Cardiac muscle cell (in vitro differentiated cells and primary cell): ENCODE results near the gene C21orf58. TPM values are rescaled to one million over a fixed set of nuclear protein-coding genes. Genes with fewer than 3 reads are reported as not detected.

Experiments
- DNase-seq, 2 donors: peaks; one replicate each; pipeline versions ENCODE4 v3.0.0 to v3.0.0-alpha.2; 2010 to 2017; ENCODE audit warnings: low read depth in 1 of 2, low spot score in 1 of 2
- H3K27ac ChIP-seq: fragments of 200-600 bp; sonication (generic); 2 replicates; pipeline ENCODE4 v1.5.1; 2016
- H3K27me3 ChIP-seq: fragments of 200-600 bp; sonication (generic); 2 replicates; pipeline ENCODE4 v1.6.0; 2016; ENCODE audit warnings: control low read depth
- H3K36me3 ChIP-seq: fragments of 200-600 bp; sonication (generic); 2 replicates; pipeline ENCODE4 v1.5.1; 2016; ENCODE audit warnings: control low read depth
- H3K4me1 ChIP-seq: fragments of 200-600 bp; sonication (generic); 2 replicates; pipeline ENCODE4 v1.8.1; 2017; ENCODE audit warnings: low read depth, mild to moderate bottlenecking, mixed run types
- H3K4me3 ChIP-seq: fragments of 200-600 bp; sonication (generic); 2 replicates; pipeline ENCODE4 v1.5.1; 2016; ENCODE audit warnings: mild to moderate bottlenecking
- H3K9me3 ChIP-seq: fragments of 200-600 bp; sonication (generic); 2 replicates; pipeline ENCODE4 v1.5.1; 2017; ENCODE audit warnings: low read depth, mild to moderate bottlenecking, control low read depth
- CTCF ChIP-seq: IDR thresholded peaks from 2 replicates; pipeline ENCODE4 v1.5.1; 2012; ENCODE audit warnings: low read depth, mild to moderate bottlenecking, low read length
- polyA plus RNA-seq: library from polyadenylated mRNA; unstranded; fragments of >200 nt; fragmentation: Nextera tagmentation; extraction: Ambion mirVana; gene quantifications from 2 replicates; pipeline ENCODE4 v1.2.1, GENCODE V29; 2016
- total RNA-seq: library from RNA; depleted of rRNA; stranded (reverse); fragments of >200 nt; gene quantifications from 2 replicates; pipeline ENCODE4 v1.2.3, GENCODE V29; 2016

The C21orf58 gene
- total and polyA plus RNA-seq, 2 experiments from 2014 or later = 11.1 to 32.6 TPM

- Histone ChIP-seq H3K9me3 (no peaks in the 10 kb centered on the region), H3K27ac (no peak overlapping the region), H3K27me3 (no peaks in the 10 kb centered on the region), H3K4me3 (no peak overlapping the region), H3K4me1 (no peaks in the 10 kb centered on the region), H3K36me3 (peaks cover 15% of the 10 kb centered on the region)
- DNase-seq = no peak
- no peak for TF ChIP-seq CTCF
Measured at GRCh38 chr21:46344219-46344915, 20.7 kb upstream of the C21orf58 start.

- no peaks in the 10 kb centered on the region for H3K27me3 ChIP-seq
- DNase-seq = no peak
- H3K36me3 ChIP-seq = peaks cover 16% of the 10 kb centered on the region
- no peak for TF ChIP-seq CTCF
- H3K9me3 ChIP-seq = no peaks in the 10 kb centered on the region
- no peak overlapping the region for H3K4me3 ChIP-seq
- no peaks in the 10 kb centered on the region for H3K4me1 ChIP-seq
- H3K27ac ChIP-seq = no peak overlapping the region
Measured at GRCh38 chr21:46340998-46341397, 17.3 kb upstream of the C21orf58 start.

GRCh38 chr21:46336603-46337002, 12.9 kb upstream of the C21orf58 start:
- H3K4me1 ChIP-seq = no peaks in the 10 kb centered on the region
- H3K27me3 ChIP-seq = no peaks in the 10 kb centered on the region
- H3K27ac ChIP-seq = no peak overlapping the region
- no peak overlapping the region for H3K4me3 ChIP-seq
- peaks cover 21% of the 10 kb centered on the region for H3K36me3 ChIP-seq
- H3K9me3 ChIP-seq = no peaks in the 10 kb centered on the region
- TF ChIP-seq CTCF = no peak
- no peak for DNase-seq

- H3K9me3 ChIP-seq = no peaks in the 10 kb centered on the region
- H3K4me3 ChIP-seq = no peak overlapping the region
- no peak for TF ChIP-seq CTCF
- H3K27ac ChIP-seq = no peak overlapping the region
- no peaks in the 10 kb centered on the region for H3K27me3 ChIP-seq
- no peak for DNase-seq
- H3K36me3 ChIP-seq = peaks cover 24% of the 10 kb centered on the region
- H3K4me1 ChIP-seq = no peaks in the 10 kb centered on the region
Measured at GRCh38 chr21:46334351-46335140, 10.9 kb upstream of the C21orf58 start.

GRCh38 chr21:46329796-46330195, 6.1 kb upstream of the C21orf58 start:
- Histone ChIP-seq H3K9me3 (no peaks in the 10 kb centered on the region), H3K27ac (no peak overlapping the region), H3K4me1 (peaks cover 4% of the 10 kb centered on the region), H3K27me3 (no peaks in the 10 kb centered on the region), H3K4me3 (no peak overlapping the region), H3K36me3 (peaks cover 9% of the 10 kb centered on the region)
- DNase-seq = no peak
- no peak for TF ChIP-seq CTCF
